GM12892 (cell line): ENCODE results near the gene KCNAB1.

Experiments used
- POLR2A ChIP-seq: IDR thresholded peaks from 2 replicates; pipeline ENCODE4 v1.6.1; 2011; ENCODE audit warnings: low read depth, low read length, control low read depth
- POLR2AphosphoS5 ChIP-seq: IDR thresholded peaks from 2 replicates; pipeline ENCODE4 v1.6.1; 2011; ENCODE audit warnings: low read depth, low read length, control low read depth
- TAF1 ChIP-seq: IDR thresholded peaks from 2 replicates; pipeline ENCODE4 v1.6.1; 2011; ENCODE audit warnings: low read depth, mild to moderate bottlenecking, control low read depth, low read length, borderline replicate concordance

GRCh38 chr3:156473341-156473740 is 353.0 kb downstream of the KCNAB1 start:
- TF ChIP-seq POLR2A = no peak
- TF ChIP-seq TAF1 = no peak
- TF ChIP-seq POLR2AphosphoS5 = no peak
